IPS-18c (cell line): ENCODE data around the gene CNTFR.
"Not testable (repeated sequence)": the region's sequence is repeated elsewhere in the genome, so short reads cannot be mapped to it uniquely, and the experiment has no call there.

Source experiments
- H3K4me3 ChIP-seq: 2 replicates; pipeline ENCODE4 v1.7.0; 2013; ENCODE audit warnings: low read depth, mild to moderate bottlenecking, low read length, moderate library complexity; ENCODE audit not compliant: insufficient read depth
- H3K9me3 ChIP-seq: one replicate; pipeline ENCODE4 v1.6.1; 2013; ENCODE audit warnings: mild to moderate bottlenecking, low read length, moderate library complexity; ENCODE audit not compliant: control insufficient read depth, insufficient read depth

Gene CNTFR

DNA sequence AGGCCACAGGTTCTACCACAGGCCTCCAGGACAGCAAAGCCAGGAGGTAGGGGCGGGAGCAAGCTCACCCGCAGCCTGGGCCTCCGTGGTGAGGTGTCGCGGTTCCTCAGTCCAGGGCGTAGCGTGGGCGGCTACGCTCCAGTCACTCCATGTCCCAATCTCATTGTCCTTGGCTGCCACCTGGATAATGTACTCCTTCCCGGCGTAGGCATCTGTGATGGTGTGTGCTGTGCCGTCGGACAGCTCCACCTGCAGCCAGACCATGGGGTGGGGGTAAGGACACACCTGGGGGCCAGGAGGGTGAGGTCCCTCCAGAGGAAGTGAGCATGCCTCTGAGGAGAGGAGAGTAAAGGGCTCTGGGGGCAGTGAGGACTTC lies 36.9 kb downstream of the CNTFR start:
- H3K9me3 ChIP-seq = no peaks in the 10 kb centered on the region
- no peak overlapping the region for H3K4me3 ChIP-seq

DNA sequence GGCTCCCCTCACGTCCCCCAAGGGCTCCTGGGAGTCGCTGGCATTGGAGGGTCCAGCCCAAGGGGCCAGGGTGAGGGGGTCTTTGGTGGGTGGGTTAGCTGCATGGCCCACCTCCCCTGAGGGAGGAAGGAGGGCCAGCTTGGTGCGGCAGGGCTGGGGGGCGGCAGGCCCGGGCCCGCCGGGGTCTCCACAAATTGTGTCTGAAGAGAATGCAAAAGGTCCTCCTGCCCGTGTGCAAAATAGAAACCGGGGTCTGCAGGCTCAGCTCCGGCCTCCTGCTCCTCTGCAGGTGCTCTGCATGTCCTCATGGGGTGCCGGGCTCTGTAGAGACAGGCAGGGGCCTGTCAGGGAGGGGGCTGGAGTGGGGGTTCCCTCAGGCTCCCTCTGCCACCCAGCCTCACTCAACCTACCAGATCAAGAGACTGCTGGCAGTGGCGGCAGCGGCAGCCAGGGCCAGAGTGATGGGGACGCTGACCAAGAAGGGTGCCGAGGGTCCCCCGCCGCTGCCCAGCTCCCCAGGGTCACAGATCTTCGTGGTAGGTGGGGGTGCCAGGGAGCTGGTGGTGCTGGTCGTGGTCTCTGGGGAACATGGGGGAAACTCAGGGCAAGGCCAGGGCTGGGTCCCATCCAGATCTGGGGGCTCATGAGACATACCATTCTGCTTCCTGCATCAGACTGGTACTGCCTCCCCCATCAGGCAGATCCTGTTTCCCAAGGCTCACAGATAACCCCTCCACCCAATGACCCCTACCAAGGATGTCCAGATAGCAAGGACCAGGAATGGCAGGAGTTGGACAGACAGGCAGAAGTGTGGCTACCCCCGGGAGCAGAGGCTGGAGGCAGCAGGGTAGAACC lies 37.5 kb downstream of the CNTFR start:
- H3K9me3 ChIP-seq = no peaks in the 10 kb centered on the region
- no peak overlapping the region for H3K4me3 ChIP-seq

- Histone ChIP-seq H3K9me3 (no peaks in the 10 kb centered on the region), H3K4me3 (no peak overlapping the region)
These were observed 38.7 kb downstream of the CNTFR start for GRCh38 chr9:34550681-34551270.

GRCh38 chr9:34550016-34550680 lies 39.4 kb downstream of the CNTFR start:
- no peaks in the 10 kb centered on the region for H3K9me3 ChIP-seq
- H3K4me3 ChIP-seq = no peak overlapping the region

DNA sequence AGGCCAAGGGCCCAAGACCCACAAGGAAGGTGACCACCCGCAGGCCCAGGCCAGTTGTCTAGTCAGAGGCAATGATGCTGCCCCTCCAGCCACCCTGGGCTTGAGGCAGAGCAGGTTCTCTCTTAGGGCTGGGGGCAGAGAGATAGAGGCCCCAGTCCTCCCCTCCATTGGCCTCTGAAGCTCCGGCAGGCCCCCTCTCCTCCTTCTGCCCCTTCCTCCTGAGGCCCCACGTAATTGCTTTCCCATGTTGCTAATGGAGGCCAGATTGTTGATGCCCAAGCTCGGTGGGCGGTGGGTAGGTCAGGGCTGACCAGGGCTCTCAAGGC lies 40.2 kb downstream of the CNTFR start:
- no peaks in the 10 kb centered on the region for H3K9me3 ChIP-seq

DNA sequence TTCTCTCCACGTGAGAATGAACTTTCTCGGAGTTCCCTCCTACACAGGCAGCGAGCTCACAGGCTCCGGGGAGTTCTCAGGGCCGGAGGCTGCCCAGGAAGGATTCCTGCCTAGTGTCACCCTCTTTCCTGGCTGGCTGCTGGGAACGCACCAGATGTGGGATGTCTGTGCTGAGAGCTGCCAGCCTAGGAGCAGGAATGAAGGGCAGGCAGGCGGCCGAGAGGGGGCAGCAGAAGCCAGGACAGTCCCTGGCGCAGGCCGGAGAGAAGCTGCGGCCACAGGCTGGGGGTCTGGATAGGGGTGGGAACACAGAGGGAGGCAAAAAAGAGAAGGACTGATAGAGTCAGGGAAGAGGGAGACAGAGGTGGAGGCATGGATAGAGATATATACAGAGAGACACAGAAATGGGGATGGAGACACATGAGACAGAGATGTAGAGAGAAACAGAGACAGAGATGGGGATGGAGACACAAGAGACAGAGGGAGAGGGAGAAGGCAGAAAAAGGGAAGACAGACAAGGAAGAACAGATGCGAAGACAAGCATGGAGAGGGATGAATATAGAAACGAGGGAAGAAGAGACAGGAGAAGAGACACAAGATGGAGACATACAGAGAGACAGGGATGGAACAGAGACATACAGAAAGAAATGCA lies 41.4 kb downstream of the CNTFR start:
- H3K4me3 ChIP-seq = no peak overlapping the region
- H3K9me3 ChIP-seq = no peaks in the 10 kb centered on the region

More for the DNA sequence above, 40.2 kb downstream of the CNTFR start:
- no peak overlapping the region for H3K4me3 ChIP-seq

GRCh38 chr9:34546834-34547827 lies 42.4 kb downstream of the CNTFR start:
- Histone ChIP-seq H3K9me3 (no peaks in the 10 kb centered on the region), H3K4me3 (no peak overlapping the region)

DNA sequence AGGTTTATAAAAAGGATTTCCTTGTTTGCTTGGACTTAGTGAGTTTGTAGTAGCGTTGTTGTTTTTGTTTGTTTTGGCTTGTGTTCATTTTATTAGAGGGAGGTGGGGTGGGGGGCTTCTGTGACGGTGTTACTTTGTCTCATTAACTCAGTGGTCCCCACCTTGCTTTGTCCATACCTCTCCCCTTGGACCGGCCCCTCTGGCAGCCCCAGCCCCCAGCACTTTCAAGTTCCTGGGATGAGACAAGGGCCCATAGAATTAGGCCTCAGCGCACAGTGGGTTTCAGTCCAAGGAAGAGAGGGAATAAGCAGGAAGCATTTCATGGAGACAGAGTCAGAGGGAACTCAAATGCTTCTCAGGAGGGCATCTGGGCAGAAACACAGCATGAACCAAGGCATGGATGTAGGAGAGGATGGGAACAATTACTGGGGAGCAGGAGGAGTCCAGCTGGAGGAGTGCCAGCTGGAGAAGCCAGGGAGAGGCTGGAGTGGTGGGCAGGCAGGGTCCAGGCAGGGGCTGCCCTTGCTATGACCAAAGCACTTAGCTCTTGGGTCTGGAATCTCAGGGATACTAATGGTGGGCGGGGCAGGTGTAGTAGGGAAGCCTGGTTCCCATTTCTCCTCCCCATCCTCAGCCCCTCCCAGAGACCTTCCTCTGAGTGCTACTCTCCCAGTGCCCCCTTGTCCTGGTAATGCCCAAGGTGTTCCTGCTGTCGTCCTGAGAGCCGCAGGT lies 43.3 kb downstream of the CNTFR start:
- Histone ChIP-seq H3K9me3 (no peaks in the 10 kb centered on the region), H3K4me3 (no peak overlapping the region)

DNA sequence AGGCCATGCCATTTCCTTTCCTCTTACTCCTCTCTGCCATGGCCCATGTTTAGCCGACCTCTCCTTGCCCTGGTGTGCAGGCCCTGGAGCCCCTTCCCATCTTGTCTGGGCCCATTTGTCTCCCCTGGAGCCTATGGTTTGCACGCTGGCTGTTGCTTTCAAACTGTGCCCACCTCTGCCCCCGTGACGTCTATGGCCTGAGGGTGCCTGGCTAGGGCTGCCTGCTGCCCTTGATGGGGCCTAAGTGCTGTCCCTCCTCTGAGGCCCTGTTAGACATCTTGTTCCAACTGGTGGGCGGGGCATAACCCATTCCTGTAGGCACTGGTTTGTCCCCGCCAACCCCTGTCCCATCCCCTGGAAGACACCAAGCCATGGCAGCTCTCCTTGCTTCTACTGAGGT lies 44.0 kb downstream of the CNTFR start:
- H3K9me3 ChIP-seq = no peaks in the 10 kb centered on the region
- H3K4me3 ChIP-seq = no peak overlapping the region

DNA sequence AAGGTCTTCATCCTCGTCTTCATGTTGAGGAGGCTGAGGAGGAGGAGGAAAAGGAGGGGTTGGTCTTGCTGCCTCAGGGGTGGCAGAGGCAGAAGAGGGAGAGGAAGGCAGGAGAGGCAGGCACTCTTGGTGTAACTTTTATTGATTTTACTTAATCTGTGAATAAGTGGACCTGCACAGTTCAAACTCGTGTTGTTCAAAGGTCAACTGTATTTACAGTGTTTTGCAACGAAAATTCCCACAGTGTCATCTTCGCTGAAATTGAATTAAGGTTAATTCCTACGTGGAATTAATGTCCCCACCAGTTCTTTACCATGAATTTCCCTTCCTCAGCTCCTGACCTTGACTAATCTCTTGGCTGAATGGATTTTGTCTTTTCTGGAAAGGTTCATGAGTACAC lies 45.5 kb downstream of the CNTFR start:
- Histone ChIP-seq H3K9me3 (no peaks in the 10 kb centered on the region), H3K4me3 (no peak overlapping the region)

GRCh38 chr9:34541540-34541939 lies 48.0 kb downstream of the CNTFR start:
- Histone ChIP-seq H3K9me3 (no peaks in the 10 kb centered on the region), H3K4me3 (no peak overlapping the region)

- Histone ChIP-seq H3K9me3 (no peaks in the 10 kb centered on the region), H3K4me3 (no peak overlapping the region)
These were observed 48.7 kb downstream of the CNTFR start for GRCh38 chr9:34540827-34541226.

DNA sequence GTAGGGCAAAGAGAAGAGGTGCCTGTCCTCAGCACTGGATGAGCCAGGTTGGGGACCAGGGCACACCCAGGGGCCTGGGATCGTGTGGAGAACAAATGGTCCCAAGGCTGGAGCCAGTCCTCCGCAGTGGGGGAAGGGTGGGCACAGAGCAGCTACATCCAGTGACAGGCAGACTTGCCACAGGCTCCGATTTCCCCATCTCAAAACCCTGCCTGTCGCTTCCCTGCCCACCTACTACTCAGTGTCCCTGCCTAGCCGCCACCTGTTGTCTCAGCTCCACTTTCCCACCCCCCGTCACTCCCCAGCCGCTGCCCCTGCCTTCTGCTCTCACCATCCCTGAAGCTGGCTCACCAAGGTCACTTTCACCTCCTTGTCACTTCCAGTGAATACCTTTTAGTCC lies 52.8 kb downstream of the CNTFR start:
- H3K4me3 ChIP-seq = no peak overlapping the region
- no peaks in the 10 kb centered on the region for H3K9me3 ChIP-seq

DNA sequence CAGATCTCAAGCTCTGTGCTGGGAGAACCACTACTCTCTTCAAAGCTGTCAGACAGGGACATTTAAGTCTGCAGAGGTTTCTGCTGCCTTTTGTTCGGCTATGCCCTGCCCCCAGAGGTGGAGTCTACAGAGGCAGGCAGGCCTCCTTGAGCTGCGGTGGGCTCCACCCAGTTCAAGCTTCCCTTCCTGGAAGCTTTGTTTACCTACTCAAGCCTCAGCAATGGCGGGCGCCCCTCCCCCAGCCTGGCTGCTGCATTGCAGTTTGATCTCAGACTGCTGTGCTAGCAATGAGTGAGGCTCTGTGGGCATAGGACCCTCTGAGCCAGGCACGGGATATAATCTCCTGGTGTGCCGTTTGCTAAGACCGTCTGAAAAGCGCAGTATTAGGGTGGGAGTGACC lies 57.5 kb downstream of the CNTFR start:
- not testable (repeated sequence) for H3K9me3 ChIP-seq, H3K4me3 ChIP-seq

- no peak overlapping the region for H3K4me3 ChIP-seq
- H3K9me3 ChIP-seq = no peaks in the 10 kb centered on the region
These were observed 63.5 kb downstream of the CNTFR start for GRCh38 chr9:34526026-34526425.

- Histone ChIP-seq H3K4me3 (no peak overlapping the region), H3K9me3 (no peaks in the 10 kb centered on the region)
These were observed 65.2 kb downstream of the CNTFR start for GRCh38 chr9:34524349-34524748.
